Natural killer cell (primary cell): ENCODE data around the gene DPYD. TPM values are rescaled to one million over a fixed set of nuclear protein-coding genes. Genes with fewer than 3 reads are reported as not detected.

Source experiments
- ATAC-seq, 3 donors: fragments of 150-1000 bp in 2 of 3; fragments of 200-7000 bp in 1 of 3; cut with Tn5 transposase; 1 replicate in 1 of 3; 2 replicates in 2 of 3; pipeline ENCODE4 v1.10.0; 2021; ENCODE audit warnings: mild to moderate bottlenecking in 2 of 3, moderate library complexity in 2 of 3
- DNase-seq, 2 donors: peaks; one replicate each; pipeline versions ENCODE4 v3.0.0 to v3.0.0-alpha.2; 2013 to 2021; ENCODE audit warnings: mixed read lengths in 1 of 2
- H3K27ac ChIP-seq: one replicate; pipeline ENCODE4 v1.5.1; 2013; ENCODE audit warnings: mild to moderate bottlenecking, low read length
- H3K27me3 ChIP-seq: one replicate; pipeline ENCODE4 v1.6.1; 2013; ENCODE audit warnings: low read length; ENCODE audit not compliant: control insufficient read depth, insufficient read depth
- H3K36me3 ChIP-seq: one replicate; pipeline ENCODE4 v1.6.1; 2013; ENCODE audit warnings: low read length; ENCODE audit not compliant: control insufficient read depth, insufficient read depth
- H3K4me1 ChIP-seq: one replicate; pipeline ENCODE4 v1.6.1; 2013; ENCODE audit warnings: low read length; ENCODE audit not compliant: control insufficient read depth, insufficient read depth
- H3K4me3 ChIP-seq: one replicate; pipeline ENCODE4 v1.5.1; 2013; ENCODE audit warnings: low read length
- H3K9me3 ChIP-seq: one replicate; pipeline ENCODE4 v1.6.1; 2013; ENCODE audit warnings: low read length; ENCODE audit not compliant: control insufficient read depth, insufficient read depth
- H3K27ac Mint-ChIP-seq, 2 donors: one replicate each; pipeline ENCODE4 v1.8.0; 2022; ENCODE audit warnings: mild to moderate bottlenecking in 2 of 2, mixed read lengths in 2 of 2, moderate library complexity in 1 of 2
- H3K27me3 Mint-ChIP-seq, 2 donors: one replicate each; pipeline ENCODE4 v1.8.0; 2022; ENCODE audit warnings: low read depth in 2 of 2, mixed read lengths in 2 of 2
- H3K36me3 Mint-ChIP-seq: one replicate; pipeline ENCODE4 v1.8.0; 2022; ENCODE audit warnings: mixed read lengths
- H3K4me1 Mint-ChIP-seq, 2 donors: one replicate each; pipeline ENCODE4 v1.8.0; 2022; ENCODE audit warnings: mixed read lengths in 2 of 2
- H3K4me3 Mint-ChIP-seq: one replicate; pipeline ENCODE4 v1.8.0; 2022; ENCODE audit warnings: mild to moderate bottlenecking, moderate library complexity, mixed read lengths
- H3K9me3 Mint-ChIP-seq, 2 donors: one replicate each; pipeline ENCODE4 v1.8.0; 2022; ENCODE audit warnings: mixed read lengths in 2 of 2
- CTCF ChIP-seq: fragments of 200-600 bp; IDR thresholded peaks from one replicate; pipeline ENCODE4 v1.8.0; 2022; ENCODE audit warnings: antibody characterized with exemption
- WGBS: methylation state at CpG from one replicate; pipeline ENCODE4 v1.1.7; 2013; ENCODE audit warnings: missing lambda C conversion rate; ENCODE audit not compliant: insufficient coverage; 5-methylcytosine and 5-hydroxymethylcytosine counted together
- intact Hi-C: fragments of 100-400 bp; cut with micrococcal nuclease; formaldehyde crosslinking; loops from one replicate; pipeline ENCODE4 v1.14.2; 2022
- total RNA-seq, 4 donors: library from RNA; stranded (reverse); fragments of 120-200 nt in 1 of 4; gene quantifications; one replicate each; pipeline versions ENCODE4 v1.2.3 to v1.2.4, GENCODE V29; 2013 to 2022

DPYD gene
- total RNA-seq, 3 donors from 2014 or later (not counting 1 experiment from before 2014, with no cell fraction given), result 56.6 to 66.7 (median 56.9) TPM

GRCh38 chr1:97680470-97680869 is 240.4 kb downstream of the DPYD start:
- Histone ChIP-seq H3K36me3 (peaks cover 21% of the 10 kb centered on the region), H3K4me3 (no peak overlapping the region), H3K27ac (no peak overlapping the region), H3K9me3 (no peaks in the 10 kb centered on the region), H3K4me1 (no peaks in the 10 kb centered on the region), H3K27me3 (no peaks in the 10 kb centered on the region)
- no peak for DNase-seq
- WGBS, result 98% methylated on average over 3 of the region's 3 CpGs
- H3K27me3 Mint-ChIP-seq, result no peaks in the 10 kb centered on the region
- intact Hi-C loops, result no loop called here
- H3K4me3 Mint-ChIP-seq, result no peak overlapping the region
- no peak for TF ChIP-seq CTCF
- no peak overlapping the region for H3K27ac Mint-ChIP-seq
- peaks cover 0 to 4% of the 10 kb centered on the region in 2 donors for H3K4me1 Mint-ChIP-seq
- no peak for ATAC-seq
- peaks cover 12% of the 10 kb centered on the region for H3K36me3 Mint-ChIP-seq
- no peaks in the 10 kb centered on the region for H3K9me3 Mint-ChIP-seq

DNA sequence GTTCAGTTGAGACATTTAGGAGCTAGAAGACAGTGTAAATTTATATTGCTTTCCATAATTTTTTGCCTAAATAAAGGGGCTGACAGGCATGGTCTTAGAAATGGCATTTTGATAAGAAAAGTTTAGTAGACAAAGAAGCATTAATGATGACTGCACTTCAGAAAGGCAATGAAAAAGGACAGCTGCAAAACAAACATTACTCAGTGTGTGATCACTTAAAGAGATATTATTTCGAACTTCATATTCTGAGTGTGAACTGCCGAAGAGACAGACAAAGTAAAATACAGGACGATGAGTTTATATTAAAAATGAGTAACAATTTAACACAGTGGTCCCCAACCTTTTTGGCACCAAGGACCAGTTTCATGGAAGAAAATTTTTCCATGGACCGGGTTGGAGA is 243.1 kb downstream of the DPYD start:
- H3K36me3 Mint-ChIP-seq, result peaks cover 12% of the 10 kb centered on the region
- peaks cover 0 to 4% of the 10 kb centered on the region in 2 donors for H3K4me1 Mint-ChIP-seq
- Histone ChIP-seq H3K27me3 (no peaks in the 10 kb centered on the region), H3K36me3 (peaks cover 21% of the 10 kb centered on the region), H3K9me3 (no peaks in the 10 kb centered on the region), H3K4me3 (no peak overlapping the region), H3K4me1 (no peaks in the 10 kb centered on the region), H3K27ac (no peak overlapping the region)
- 100% methylated on average over 4 of the region's 4 CpGs for WGBS
- TF ChIP-seq CTCF, result no peak
- H3K9me3 Mint-ChIP-seq, result no peaks in the 10 kb centered on the region
- no peaks in the 10 kb centered on the region for H3K27me3 Mint-ChIP-seq
- intact Hi-C loops, result no loop called here
- H3K4me3 Mint-ChIP-seq, result no peak overlapping the region
- no peak for DNase-seq
- ATAC-seq, result no peak
- no peak overlapping the region for H3K27ac Mint-ChIP-seq

GRCh38 chr1:97674517-97674916 is 246.3 kb downstream of the DPYD start:
- intact Hi-C loops, result no loop called here
- 75% methylated on average over 1 of the region's 4 CpGs for WGBS
- Mint-ChIP-seq H3K9me3 (no peaks in the 10 kb centered on the region), H3K4me3 (no peak overlapping the region), H3K36me3 (peaks cover 12% of the 10 kb centered on the region), H3K27me3 (no peaks in the 10 kb centered on the region), H3K27ac (no peak overlapping the region), H3K4me1 (peaks cover 8 to 14% of the 10 kb centered on the region in 2 donors)
- DNase-seq (no peak), ATAC-seq (no peak)
- TF ChIP-seq CTCF, result no peak
- Histone ChIP-seq H3K9me3 (no peaks in the 10 kb centered on the region), H3K4me3 (no peak overlapping the region), H3K27me3 (no peaks in the 10 kb centered on the region), H3K27ac (no peak overlapping the region), H3K36me3 (peaks cover 14% of the 10 kb centered on the region), H3K4me1 (no peaks in the 10 kb centered on the region)

- Histone ChIP-seq H3K9me3 (no peaks in the 10 kb centered on the region), H3K4me3 (no peak overlapping the region), H3K4me1 (no peaks in the 10 kb centered on the region), H3K36me3 (no peaks in the 10 kb centered on the region), H3K27me3 (no peaks in the 10 kb centered on the region), H3K27ac (no peak overlapping the region)
- H3K27ac Mint-ChIP-seq, result no peak overlapping the region
- DNase-seq (peak in 1 of 2 donors; percentile 39), ATAC-seq (no peak)
- H3K4me3 Mint-ChIP-seq, result no peak overlapping the region
- TF ChIP-seq CTCF, result no peak
- peaks cover 8 to 10% of the 10 kb centered on the region in 2 donors for H3K4me1 Mint-ChIP-seq
- no CpG with 5 or more reads among the region's 2 CpGs for WGBS
- no peaks in the 10 kb centered on the region for H3K27me3 Mint-ChIP-seq
- no peaks in the 10 kb centered on the region for H3K36me3 Mint-ChIP-seq
- intact Hi-C loops, result no loop called here
- H3K9me3 Mint-ChIP-seq, result no peaks in the 10 kb centered on the region
Observed at GRCh38 chr1:97668945-97669344, 251.9 kb downstream of the DPYD start.
